ENCODE results near the gene CDK5R1. TPM values are rescaled to one million over a fixed set of nuclear protein-coding genes. Genes with fewer than 3 reads are reported as not detected.
"Not testable (repeated sequence)": the region's sequence is repeated elsewhere in the genome, so short reads cannot be mapped to it uniquely, and the experiment has no call there.

CDK5R1 gene
- total RNA-seq, 2 experiments from 2014 or later = 12.4 to 13.1 TPM

- H3K4me3 Mint-ChIP-seq; H3K9me3 Mint-ChIP-seq; intact Hi-C loops (cut with micrococcal nuclease); H3K27me3 Mint-ChIP-seq; POLR2A ChIA-PET; DNase-seq; H3K27ac Mint-ChIP-seq: not testable (repeated sequence)
- Mint-ChIP-seq H3K36me3 (peaks cover 66% of the 10 kb centered on the region), H3K4me1 (ENCODE audit: low read depth) (peaks cover 45% of the 10 kb centered on the region)
- CTCF ChIA-PET = interaction anchor here (0.7 to 5.1 kb wide), 2 partner anchors 12 to 169 kb away, joined by 4 to 28 read pairs; no protein-coding TSS in a partner anchor
Measured at GRCh38 chr17:32450379-32450778, 36.4 kb upstream of the CDK5R1 start.

- Mint-ChIP-seq H3K27ac (no peak overlapping the region), H3K9me3 (no peaks in the 10 kb centered on the region), H3K36me3 (peaks cover 59% of the 10 kb centered on the region), H3K4me3 (no peak overlapping the region), H3K27me3 (no peaks in the 10 kb centered on the region), H3K4me1 (ENCODE audit: low read depth) (peaks cover 32% of the 10 kb centered on the region)
- intact Hi-C loops (cut with micrococcal nuclease) = no loop called here
- no peak for DNase-seq
- ChIA-PET CTCF (interaction anchor here (5.1 kb wide), 1 partner anchor 11 kb away, joined by 28 read pairs; no protein-coding TSS in a partner anchor), POLR2A (no interaction called here)
Measured at GRCh38 chr17:32451879-32452278, 34.9 kb upstream of the CDK5R1 start.

- ChIA-PET POLR2A (no interaction called here), CTCF (interaction anchor here (5.1 kb wide), 1 partner anchor 10 kb away, joined by 28 read pairs; no protein-coding TSS in a partner anchor)
- no peaks in the 10 kb centered on the region for H3K27me3 Mint-ChIP-seq
- no peaks in the 10 kb centered on the region for H3K9me3 Mint-ChIP-seq
- no peak overlapping the region for H3K4me3 Mint-ChIP-seq
- peaks cover 31% of the 10 kb centered on the region for H3K4me1 Mint-ChIP-seq (ENCODE audit: low read depth)
- intact Hi-C loops (cut with micrococcal nuclease) = no loop called here
- H3K36me3 Mint-ChIP-seq = peaks cover 59% of the 10 kb centered on the region
- no peak for DNase-seq
- no peak overlapping the region for H3K27ac Mint-ChIP-seq
Measured at GRCh38 chr17:32452281-32452680, 34.5 kb upstream of the CDK5R1 start.

GRCh38 chr17:32453370-32453769 is 33.4 kb upstream of the CDK5R1 start:
- Mint-ChIP-seq H3K36me3 (peaks cover 65% of the 10 kb centered on the region), H3K4me1 (ENCODE audit: low read depth) (peaks cover 37% of the 10 kb centered on the region), H3K27ac (no peak overlapping the region), H3K27me3 (no peaks in the 10 kb centered on the region), H3K9me3 (no peaks in the 10 kb centered on the region), H3K4me3 (no peak overlapping the region)
- CTCF ChIA-PET = interaction anchor here (1.0 to 5.1 kb wide), 3 partner anchors 9 to 15 kb away, joined by 3 to 28 read pairs (median 4); partner anchors contain the start of gene PSMD11
- intact Hi-C loops (cut with micrococcal nuclease) = no loop called here
- DNase-seq = no peak
- POLR2A ChIA-PET = interaction anchor here (0.6 kb wide), 1 partner anchor 82 kb away, joined by 4 read pairs; no protein-coding TSS in a partner anchor

DNA sequence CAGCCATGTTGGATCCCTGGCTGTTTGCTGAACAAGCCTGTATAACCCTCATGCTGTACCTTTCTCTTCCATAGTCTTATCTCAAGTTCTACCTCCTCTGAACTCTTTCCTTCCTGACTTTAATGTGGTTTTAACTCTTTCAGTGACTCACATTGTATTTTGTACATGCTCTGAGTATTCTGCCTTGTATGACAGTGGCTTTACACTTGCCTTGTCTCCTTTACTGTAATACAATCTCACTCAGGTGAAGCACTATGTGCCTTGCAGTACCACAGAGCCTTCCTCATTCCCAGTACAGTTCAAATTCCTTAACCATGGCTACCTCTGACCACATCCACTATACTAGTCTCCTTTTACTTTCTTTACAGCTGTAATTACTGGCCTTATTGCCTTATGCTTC is 28.4 kb upstream of the CDK5R1 start:
- POLR2A ChIA-PET = no interaction called here
- peaks cover 37% of the 10 kb centered on the region for H3K4me1 Mint-ChIP-seq (ENCODE audit: low read depth)
- CTCF ChIA-PET = interaction anchor here (1.1 to 7.6 kb wide), 2 partner anchors 14 to 28 kb away, joined by 3 to 102 read pairs; partner anchors contain the start of genes CDK5R1 and PSMD11

GRCh38 chr17:32460054-32460453 is 26.7 kb upstream of the CDK5R1 start:
- H3K36me3 Mint-ChIP-seq = peaks cover 57% of the 10 kb centered on the region
- intact Hi-C loops (cut with micrococcal nuclease) = loop anchor here (2.0 kb wide), 1 partner anchor 15 kb away; the partner anchor contains the start of gene PSMD11
- H3K4me1 Mint-ChIP-seq (ENCODE audit: low read depth) = peaks cover 34% of the 10 kb centered on the region

More for the DNA sequence above, 28.4 kb upstream of the CDK5R1 start:
- H3K27me3 Mint-ChIP-seq = no peaks in the 10 kb centered on the region
- intact Hi-C loops (cut with micrococcal nuclease) = no loop called here
- no peak overlapping the region for H3K4me3 Mint-ChIP-seq
- H3K36me3 Mint-ChIP-seq = peaks cover 64% of the 10 kb centered on the region
- peak overlapping the region; percentile 18 for H3K27ac Mint-ChIP-seq
- DNase-seq = no peak
- no peaks in the 10 kb centered on the region for H3K9me3 Mint-ChIP-seq

DNA sequence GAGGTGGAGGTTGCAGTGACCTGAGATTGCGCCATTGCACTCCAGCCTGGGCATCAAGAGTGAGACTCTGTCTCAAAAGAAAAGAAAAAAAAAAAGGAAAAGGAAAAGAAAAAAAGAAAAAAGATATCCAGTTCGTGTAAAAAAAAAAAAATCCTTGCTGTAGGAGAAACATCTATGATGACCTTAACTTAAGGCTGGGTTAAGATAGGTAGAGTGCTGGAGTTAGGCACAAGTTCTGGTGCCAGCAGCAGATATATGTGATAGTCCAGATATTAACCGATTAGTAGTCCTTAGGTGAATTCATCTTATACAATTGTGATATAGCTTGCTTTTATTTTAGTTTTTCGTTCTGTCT is 25.3 kb upstream of the CDK5R1 start:
- H3K36me3 Mint-ChIP-seq = peaks cover 57% of the 10 kb centered on the region
- CTCF ChIA-PET = interaction anchor here (0.8 to 7.6 kb wide), 41 partner anchors 9 to 480 kb away, joined by 3 to 102 read pairs (median 5); partner anchors contain the start of genes CDK5R1, MYO1D and PSMD11
- intact Hi-C loops (cut with micrococcal nuclease) = loop anchor here (1.0 to 2.0 kb wide), 3 partner anchors 17 to 148 kb away; partner anchors contain the start of gene PSMD11
- peak overlapping the region; percentile 72 for H3K27ac Mint-ChIP-seq
- POLR2A ChIA-PET = interaction anchor here (0.7 to 1.2 kb wide), 2 partner anchors 62 to 295 kb away, joined by 3 to 5 read pairs; no protein-coding TSS in a partner anchor
- no peak overlapping the region for H3K4me3 Mint-ChIP-seq
- H3K27me3 Mint-ChIP-seq = no peaks in the 10 kb centered on the region
- H3K9me3 Mint-ChIP-seq = no peaks in the 10 kb centered on the region
- H3K4me1 Mint-ChIP-seq (ENCODE audit: low read depth) = peaks cover 34% of the 10 kb centered on the region
- DNase-seq = no peak

More at GRCh38 chr17:32460054-32460453, 26.7 kb upstream of the CDK5R1 start:
- CTCF ChIA-PET = interaction anchor here (1.4 to 7.6 kb wide), 2 partner anchors 9 to 27 kb away, joined by 5 to 102 read pairs; partner anchors contain the start of gene CDK5R1
- POLR2A ChIA-PET = no interaction called here
- Mint-ChIP-seq H3K9me3 (no peaks in the 10 kb centered on the region), H3K4me3 (no peak overlapping the region), H3K27me3 (no peaks in the 10 kb centered on the region), H3K27ac (peak overlapping the region; percentile 35)
- DNase-seq = no peak

DNA sequence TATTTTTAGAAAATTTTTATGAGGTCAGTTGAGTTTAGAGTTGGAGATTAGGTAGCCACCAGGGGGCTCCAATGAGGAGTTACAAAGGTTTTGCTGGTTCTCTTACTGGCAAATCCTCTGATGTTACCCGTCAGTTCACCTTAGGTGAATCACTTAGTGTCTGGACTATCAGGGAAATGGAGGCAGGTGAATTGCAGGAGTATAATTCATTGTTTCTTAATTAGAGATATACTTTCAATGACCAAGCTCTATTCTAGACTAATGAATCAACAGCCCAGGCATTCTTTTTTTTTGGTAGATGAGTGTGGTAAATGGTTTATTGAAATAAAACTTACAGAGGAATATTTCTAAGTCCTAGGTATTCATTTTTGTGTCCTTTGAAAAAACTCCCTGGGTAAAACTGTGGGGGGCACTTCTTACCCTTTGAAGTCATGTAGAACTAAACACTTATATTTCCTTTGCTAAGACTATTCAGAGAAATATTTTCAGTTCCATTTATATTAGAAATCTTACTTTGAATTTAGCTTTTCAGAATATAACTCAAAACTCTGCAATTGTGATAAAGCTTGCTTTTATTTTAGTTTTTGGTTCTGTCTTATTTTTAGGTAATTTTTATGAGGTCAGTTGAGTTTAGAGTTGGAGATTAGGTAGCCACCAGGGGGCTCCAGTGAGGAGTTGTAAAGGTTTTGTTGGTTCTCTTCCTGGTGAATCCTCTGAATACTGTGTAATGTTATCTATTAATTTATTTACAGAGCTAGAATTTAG is 24.8 kb upstream of the CDK5R1 start:
- Mint-ChIP-seq H3K27me3 (no peaks in the 10 kb centered on the region), H3K27ac (peak overlapping the region; percentile 72), H3K9me3 (no peaks in the 10 kb centered on the region), H3K4me1 (ENCODE audit: low read depth) (peaks cover 32% of the 10 kb centered on the region), H3K4me3 (no peak overlapping the region), H3K36me3 (peaks cover 55% of the 10 kb centered on the region)
- CTCF ChIA-PET = interaction anchor here (0.6 to 7.6 kb wide), 55 partner anchors 9 to 479 kb away, joined by 3 to 102 read pairs (median 5); partner anchors contain the start of genes CDK5R1, MYO1D and PSMD11
- intact Hi-C loops (cut with micrococcal nuclease) = loop anchor here (1.0 to 2.0 kb wide), 6 partner anchors 17 to 293 kb away; partner anchors contain the start of gene PSMD11
- POLR2A ChIA-PET = interaction anchor here (0.7 to 1.2 kb wide), 2 partner anchors 62 to 295 kb away, joined by 3 to 5 read pairs; no protein-coding TSS in a partner anchor
- peak; percentile 72 for DNase-seq

DNA sequence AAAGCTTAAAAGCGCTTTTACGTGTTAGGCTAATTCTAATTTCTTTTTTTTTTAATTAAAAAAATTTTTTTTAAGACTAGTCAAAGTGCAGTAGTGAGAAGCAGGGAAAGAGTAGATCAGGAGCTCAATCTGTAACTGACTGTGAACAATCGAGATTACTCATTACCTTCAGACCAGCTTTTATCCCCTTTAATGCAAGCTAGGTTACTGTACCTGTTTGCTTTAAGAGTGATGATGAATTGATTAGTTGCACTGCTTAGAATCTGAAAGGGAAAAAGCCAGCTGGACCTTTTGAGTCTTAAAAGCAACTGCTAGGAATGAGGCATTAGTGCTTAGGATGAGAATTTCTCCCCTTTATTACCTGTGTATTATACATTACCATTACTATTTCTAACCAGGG is 23.5 kb upstream of the CDK5R1 start:
- POLR2A ChIA-PET = interaction anchor here (0.5 kb wide), 2 partner anchors 9 to 15 kb away, joined by 3 to 4 read pairs; no protein-coding TSS in a partner anchor
- DNase-seq = no peak
- Mint-ChIP-seq H3K27me3 (no peaks in the 10 kb centered on the region), H3K4me1 (ENCODE audit: low read depth) (peaks cover 22% of the 10 kb centered on the region), H3K9me3 (no peaks in the 10 kb centered on the region), H3K36me3 (peaks cover 54% of the 10 kb centered on the region), H3K4me3 (no peak overlapping the region), H3K27ac (no peak overlapping the region)
- intact Hi-C loops (cut with micrococcal nuclease) = loop anchor here (2.0 kb wide), 2 partner anchors 21 to 211 kb away; no protein-coding TSS in a partner anchor
- CTCF ChIA-PET = interaction anchor here (0.6 to 7.6 kb wide), 28 partner anchors 8 to 535 kb away, joined by 3 to 102 read pairs (median 8); partner anchors contain the start of genes CDK5R1 and PSMD11

GRCh38 chr17:32464374-32464773 is 22.4 kb upstream of the CDK5R1 start:
- POLR2A ChIA-PET = no interaction called here

DNA sequence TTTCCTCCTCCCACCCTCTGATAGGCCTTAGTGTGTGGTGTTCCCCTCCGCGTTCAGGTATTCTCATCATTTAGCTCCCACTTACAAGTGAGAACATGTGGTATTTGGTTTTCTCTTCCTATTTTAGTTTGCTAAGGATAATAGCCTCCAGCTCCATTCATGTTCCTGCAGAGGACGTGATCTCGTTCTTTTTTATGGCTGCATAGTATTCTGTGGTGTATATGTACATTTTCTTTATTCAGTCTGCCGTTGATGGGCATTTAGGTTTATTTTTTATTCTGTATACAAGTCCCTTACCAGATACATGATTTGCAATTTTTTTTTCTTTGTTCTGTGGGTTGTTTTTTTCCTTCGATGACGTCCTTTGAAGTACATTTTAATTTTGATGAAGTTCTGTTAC is 18.8 kb upstream of the CDK5R1 start:
- no peak overlapping the region for H3K27ac Mint-ChIP-seq
- POLR2A ChIA-PET = no interaction called here

More at GRCh38 chr17:32464374-32464773, 22.4 kb upstream of the CDK5R1 start:
- Mint-ChIP-seq H3K4me3 (no peak overlapping the region), H3K4me1 (ENCODE audit: low read depth) (peaks cover 18% of the 10 kb centered on the region), H3K9me3 (no peaks in the 10 kb centered on the region), H3K27me3 (no peaks in the 10 kb centered on the region), H3K27ac (no peak overlapping the region), H3K36me3 (peaks cover 56% of the 10 kb centered on the region)
- CTCF ChIA-PET = interaction anchor here (1.1 to 7.6 kb wide), 5 partner anchors 12 to 234 kb away, joined by 3 to 102 read pairs (median 27); partner anchors contain the start of genes CDK5R1 and PSMD11
- intact Hi-C loops (cut with micrococcal nuclease) = no loop called here
- DNase-seq = no peak

More for the DNA sequence above, 18.8 kb upstream of the CDK5R1 start:
- intact Hi-C loops (cut with micrococcal nuclease) = no loop called here
- no peaks in the 10 kb centered on the region for H3K27me3 Mint-ChIP-seq
- no peaks in the 10 kb centered on the region for H3K9me3 Mint-ChIP-seq
- H3K36me3 Mint-ChIP-seq = peaks cover 55% of the 10 kb centered on the region
- CTCF ChIA-PET = interaction anchor here (0.7 to 1.3 kb wide), 2 partner anchors 215 to 242 kb away, joined by 3 read pairs; no protein-coding TSS in a partner anchor
- H3K4me1 Mint-ChIP-seq (ENCODE audit: low read depth) = no peaks in the 10 kb centered on the region
- H3K4me3 Mint-ChIP-seq = no peak overlapping the region
- DNase-seq = no peak
